HG02571 (cell line): ENCODE measurements around the gene NKTR.

Experiments used
- ATAC-seq: cut with Tn5 transposase; IDR thresholded peaks from one replicate; pipeline ENCODE4 v1.9.1; 2021; ENCODE audit warnings: mild to moderate bottlenecking, moderate library complexity; ENCODE audit not compliant: unreplicated experiment

The NKTR gene

DNA sequence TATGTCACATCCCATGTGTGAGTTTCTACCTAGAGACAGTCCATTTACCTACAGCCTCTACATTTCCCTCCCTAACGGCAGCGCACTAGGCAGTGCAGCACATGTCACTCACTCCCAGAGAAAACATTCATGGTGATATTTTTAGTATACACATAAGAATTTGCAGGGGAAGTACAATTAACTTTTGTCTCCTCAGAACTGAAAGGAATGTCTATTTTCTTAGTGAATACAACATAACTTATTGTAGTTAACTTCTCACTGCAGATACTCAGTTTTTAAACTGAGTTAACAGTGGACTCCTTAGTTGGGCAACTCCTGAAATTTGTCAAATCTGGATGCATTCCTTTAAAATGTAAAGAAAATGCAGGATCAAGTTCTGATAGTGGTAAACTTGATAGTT lies 48.5 kb downstream of the NKTR start:
- ATAC-seq, result no peak

- ATAC-seq, result no peak
Measured at GRCh38 chr3:42649783-42650182, 49.3 kb downstream of the NKTR start.

DNA sequence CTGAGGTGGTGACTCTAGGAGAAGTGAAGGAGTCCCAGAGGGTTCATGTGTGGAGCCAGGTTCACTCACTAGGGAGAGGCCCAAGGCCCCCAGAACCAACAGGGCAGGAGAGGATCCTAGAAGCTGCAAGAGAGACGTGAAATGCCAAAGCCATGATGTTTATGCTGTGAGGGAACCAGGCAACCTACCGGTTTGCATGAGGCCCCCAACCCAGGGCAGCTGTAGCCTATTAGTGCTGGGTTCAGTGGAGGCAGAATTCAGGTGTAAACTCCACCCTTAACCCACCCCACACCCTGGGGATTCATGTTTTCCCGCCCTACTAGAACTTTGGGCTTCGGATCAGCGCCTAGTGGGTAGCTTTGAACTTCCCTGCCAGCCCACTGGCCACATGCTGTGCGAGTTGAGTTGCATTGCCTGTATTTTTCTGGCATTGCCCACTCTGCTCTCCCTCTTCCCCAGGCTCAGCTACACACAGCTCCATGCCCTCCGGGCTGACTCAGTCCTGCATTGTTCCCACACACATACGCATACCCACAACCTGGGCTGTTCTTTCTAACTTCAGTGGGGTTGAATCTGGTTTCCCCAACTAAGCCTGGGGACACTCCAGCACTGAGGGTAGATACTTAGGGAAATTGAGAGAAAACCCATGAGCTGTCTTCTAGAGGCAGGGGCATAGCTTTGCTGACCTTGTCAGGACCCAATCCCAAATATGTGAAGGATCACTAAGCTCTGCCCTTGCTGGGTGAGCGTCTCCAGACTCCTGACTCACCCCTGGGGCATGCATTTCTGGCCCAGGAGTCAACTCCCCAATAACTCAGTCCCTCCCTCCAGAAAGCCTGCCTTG lies 51.0 kb downstream of the NKTR start:
- ATAC-seq, result no peak

DNA sequence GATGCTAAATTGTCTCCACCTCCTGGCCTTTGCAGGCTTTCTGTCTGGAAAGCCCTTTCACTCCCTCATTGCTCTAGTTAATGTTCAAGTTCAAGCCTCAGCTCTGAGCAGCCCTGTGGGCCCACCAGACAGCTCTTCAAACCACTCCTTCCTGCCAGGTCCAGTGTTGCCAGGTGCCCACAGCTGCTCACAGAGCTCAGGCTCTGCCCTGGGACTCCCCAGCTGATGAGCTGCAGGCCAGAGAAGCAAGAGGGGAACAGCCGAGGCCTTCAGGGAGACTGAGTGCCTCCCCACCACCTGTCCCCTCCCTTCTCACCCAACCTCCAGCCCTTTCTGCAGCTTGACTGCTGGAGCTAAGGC lies 51.7 kb downstream of the NKTR start:
- ATAC-seq, result no peak

DNA sequence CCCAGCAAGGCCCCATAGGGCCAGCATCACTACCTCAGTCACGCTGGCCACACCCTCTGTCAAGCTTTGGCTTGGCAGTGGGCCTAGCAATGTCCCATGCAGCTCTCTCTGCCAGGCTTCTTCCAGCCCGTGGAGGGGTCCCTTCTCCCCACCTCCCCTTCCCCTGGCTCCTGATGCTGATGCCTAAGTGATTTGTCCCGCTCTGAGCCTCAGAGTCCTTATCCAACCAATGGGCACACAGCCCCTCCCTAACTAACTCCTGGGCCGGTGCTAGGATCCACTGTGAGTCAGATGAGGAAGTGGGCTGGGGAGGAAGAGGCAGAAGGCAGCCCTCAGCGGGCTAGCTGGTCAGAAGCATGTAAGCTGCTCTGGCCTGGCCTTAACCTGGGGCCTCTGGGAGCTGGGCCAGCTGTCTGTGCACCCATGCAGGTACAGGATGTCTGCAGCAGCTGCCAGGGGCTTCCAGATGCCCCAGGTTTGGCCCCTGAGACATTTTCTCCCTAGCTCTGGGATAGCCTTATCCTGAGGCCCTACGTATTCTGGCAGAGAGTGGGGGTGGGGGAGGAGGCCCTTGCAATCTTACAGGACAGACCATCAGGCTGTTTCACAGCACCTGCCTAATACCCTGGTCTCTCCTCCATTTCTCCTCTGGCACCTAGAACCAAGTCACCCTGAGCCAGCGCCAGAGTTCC lies 52.3 kb downstream of the NKTR start:
- ATAC-seq, result peak; percentile 48

GRCh38 chr3:42653303-42653559 lies 52.7 kb downstream of the NKTR start:
- no peak for ATAC-seq

DNA sequence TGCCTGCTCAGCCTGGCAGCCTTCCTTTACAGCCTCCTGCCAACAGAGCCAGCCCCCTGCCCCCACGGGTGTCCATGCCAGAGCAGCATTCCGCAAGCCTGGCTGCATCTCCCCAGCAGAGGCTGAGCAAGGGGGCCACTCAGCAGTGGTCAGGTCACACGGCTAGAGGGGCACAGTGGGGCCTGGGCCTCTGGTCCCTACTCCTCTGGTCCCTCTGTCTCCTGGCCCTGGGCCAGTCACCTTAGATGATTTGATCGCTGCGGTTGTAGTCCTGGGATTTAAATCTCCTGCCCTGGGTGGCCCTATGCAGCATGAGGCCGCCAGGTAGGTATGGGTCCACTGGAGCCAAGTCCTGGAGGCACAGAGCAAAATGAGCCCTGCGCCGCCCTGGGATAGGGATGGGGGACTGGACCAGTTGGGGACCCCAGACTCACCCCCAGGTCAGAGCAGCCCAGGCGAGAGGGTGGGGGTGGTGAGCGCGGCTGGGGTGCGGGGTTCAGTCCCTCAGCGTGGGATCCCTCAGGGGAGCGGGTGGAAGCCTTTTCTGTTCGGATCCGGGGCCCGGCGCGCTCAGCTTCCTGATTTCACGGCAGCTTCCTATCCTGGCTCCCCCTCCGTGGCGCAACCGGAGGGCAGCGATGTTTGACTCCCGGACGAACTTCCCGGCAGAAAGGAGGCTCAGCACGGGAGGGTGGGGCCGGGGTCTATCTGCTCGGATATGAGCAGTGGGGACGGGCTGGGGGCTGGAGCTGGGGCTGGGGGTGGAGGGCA lies 53.3 kb downstream of the NKTR start, which contains the start of gene ZBTB47:
Gene ZBTB47, plus strand, starts transcription at position 138 of the 771 bp plus-strand sequence. CDS start 4,659 bp downstream, outside the sequence.
- ATAC-seq, result no peak

GRCh38 chr3:42654331-42655201 lies 54.1 kb downstream of the NKTR start:
- no peak for ATAC-seq

GRCh38 chr3:42655331-42655888 lies 54.9 kb downstream of the NKTR start:
- no peak for ATAC-seq

- no peak for ATAC-seq
Measured at GRCh38 chr3:42655980-42656679, 55.6 kb downstream of the NKTR start.

DNA sequence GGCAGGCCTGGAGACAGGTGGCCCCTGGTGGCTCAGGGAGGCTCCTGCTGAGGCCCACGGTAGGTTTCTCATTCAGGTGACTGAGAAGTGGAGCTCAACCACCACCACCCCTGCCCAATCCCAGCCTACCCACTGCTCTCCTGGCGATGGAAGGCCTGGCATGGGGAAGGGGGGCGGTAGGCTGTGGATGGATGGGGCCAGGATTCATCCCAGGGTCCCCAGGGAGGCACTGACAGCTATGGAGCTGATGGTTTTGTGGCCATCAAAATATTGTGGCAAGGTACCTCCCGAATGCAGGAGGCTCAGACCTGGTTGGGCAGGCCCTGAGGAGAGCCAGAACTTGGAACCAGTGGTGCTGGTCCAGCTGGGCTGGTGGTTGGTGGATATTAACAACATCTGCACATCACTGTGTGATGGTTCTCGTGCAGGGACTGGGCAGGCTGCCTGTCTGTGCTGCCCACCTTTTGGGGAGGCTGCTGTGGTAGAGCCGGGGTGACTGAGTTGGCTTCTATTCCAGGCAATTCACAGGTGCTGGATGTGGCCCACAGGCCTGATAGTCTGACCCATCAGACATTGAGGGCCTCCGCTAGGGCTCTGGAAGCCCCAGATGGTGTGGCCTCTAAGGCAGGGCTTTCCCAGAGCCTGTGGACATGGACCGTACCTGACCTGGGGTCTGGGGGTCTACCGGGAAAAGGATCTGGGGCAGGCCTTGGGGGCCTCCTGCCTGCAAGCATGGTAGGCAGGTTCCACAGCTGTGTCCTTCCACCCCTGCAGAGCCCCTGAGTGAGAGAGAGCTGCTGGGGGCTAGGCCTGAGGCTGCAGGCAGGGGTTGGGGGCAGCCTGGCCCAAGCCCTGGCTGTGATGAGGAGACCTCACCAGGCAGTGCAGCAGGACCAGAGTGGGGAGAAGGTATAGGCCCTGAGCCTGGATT lies 56.5 kb downstream of the NKTR start:
- ATAC-seq, result no peak

GRCh38 chr3:42657675-42658074 lies 57.2 kb downstream of the NKTR start:
- no peak for ATAC-seq

GRCh38 chr3:42658091-42658770 lies 57.7 kb downstream of the NKTR start:
- no peak for ATAC-seq

- ATAC-seq, result no peak
Measured at GRCh38 chr3:42658771-42659390, 58.4 kb downstream of the NKTR start.

DNA sequence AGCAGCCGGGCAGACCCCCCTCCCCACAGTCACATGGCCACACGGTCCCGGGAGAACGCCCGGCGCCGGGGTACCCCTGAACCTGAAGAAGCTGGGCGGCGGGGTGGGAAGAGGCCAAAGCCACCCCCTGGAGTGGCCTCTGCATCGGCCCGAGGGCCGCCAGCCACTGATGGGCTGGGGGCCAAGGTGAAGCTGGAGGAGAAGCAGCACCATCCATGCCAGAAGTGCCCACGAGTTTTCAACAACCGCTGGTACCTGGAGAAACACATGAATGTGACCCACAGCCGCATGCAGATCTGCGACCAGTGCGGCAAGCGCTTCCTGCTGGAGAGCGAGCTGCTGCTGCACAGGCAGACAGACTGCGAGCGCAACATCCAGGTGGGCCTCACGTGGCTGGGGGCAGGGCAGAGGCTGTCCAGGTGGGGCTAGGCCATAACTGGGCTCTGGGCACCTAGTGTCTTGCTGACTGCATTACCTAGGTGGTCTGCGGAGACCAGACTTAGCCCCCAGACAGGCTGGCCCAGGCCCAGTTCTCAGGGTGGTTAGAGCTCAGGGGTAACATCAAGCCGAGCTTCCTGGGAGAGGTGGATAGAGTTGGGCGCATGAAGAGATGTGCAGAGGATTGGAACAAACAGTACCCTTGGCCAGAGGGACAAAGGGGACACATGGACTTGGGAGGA lies 59.1 kb downstream of the NKTR start:
- ATAC-seq, result no peak

DNA sequence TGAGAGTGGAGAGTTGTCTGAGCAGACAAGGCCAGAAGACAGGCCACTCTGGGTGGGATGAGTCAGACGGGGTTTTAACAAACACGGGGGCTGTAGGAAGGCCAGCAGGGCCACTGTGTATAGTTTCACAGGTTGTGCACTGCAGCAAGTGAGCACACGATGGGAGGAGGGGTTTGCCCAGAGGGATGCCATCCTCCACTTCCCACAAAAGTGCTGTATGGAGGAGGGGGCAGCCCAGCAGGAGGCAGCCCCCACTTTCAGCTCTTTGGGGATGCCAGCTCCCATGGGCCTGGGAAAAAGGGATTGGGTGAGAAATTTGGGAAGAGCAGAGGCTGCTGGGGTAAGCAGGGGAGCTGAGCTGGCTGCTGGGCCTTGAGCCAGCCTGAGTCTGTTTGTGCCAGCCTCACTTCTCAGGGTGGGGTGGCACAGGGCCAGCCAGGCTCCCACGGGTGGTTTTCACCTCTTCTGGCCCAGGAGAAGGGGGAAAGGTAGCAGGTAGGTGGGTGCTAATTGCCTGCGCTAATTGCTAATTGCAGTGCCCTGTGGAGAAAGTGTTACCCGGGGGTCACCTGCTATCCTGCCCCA lies 59.7 kb downstream of the NKTR start:
- ATAC-seq, result no peak

GRCh38 chr3:42660898-42661297 lies 60.4 kb downstream of the NKTR start:
- no peak for ATAC-seq
